NCI-H1105 (cell line): ENCODE measurements around the gene CNOT6.
"Not testable (repeated sequence)": the region's sequence is repeated elsewhere in the genome, so short reads cannot be mapped to it uniquely, and the experiment has no call there.

ENCODE experiments used
- DNase-seq: peaks from one replicate; lab custom pipeline; 2025; lab: John Stamatoyannopoulos, UW

The CNOT6 gene

DNA sequence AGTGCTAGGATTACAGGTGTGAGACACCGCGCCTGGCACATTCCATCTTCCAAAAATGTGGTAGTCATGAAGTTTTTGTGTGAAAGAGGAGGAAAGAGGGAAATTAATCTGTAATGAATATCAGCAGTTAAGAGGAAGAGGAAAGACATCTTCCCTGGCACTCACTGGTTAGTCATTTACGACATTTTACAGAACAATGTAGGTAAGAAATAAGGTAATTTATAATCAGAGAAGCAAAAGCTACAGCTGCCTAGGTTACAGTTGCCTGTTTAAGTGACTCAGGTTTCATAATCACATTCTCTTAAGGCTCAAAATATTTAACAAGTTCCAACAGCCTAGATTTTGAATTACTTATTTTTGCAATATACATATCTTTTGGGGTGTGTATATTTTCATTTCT is 26.9 kb downstream of the CNOT6 start:
- DNase-seq, result no peak

DNA sequence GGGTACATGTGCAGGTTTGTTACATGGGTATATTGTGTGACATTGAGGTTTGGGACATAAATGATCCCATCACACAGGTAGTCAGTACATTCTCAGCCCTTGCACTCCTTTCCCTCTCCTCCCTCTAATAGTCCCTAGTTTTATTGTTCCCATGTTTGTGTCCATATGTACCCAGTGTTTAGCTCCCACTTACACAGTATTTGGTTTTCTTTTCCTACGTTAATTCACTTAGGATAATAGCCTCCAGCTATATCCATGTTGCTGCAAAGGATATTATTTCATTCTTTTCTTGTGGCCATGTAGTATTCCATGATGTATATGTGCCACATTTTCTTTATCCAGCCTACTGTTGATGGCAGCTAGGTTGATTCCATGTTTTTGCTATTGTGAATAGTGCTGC is 27.4 kb downstream of the CNOT6 start:
- no peak for DNase-seq

DNA sequence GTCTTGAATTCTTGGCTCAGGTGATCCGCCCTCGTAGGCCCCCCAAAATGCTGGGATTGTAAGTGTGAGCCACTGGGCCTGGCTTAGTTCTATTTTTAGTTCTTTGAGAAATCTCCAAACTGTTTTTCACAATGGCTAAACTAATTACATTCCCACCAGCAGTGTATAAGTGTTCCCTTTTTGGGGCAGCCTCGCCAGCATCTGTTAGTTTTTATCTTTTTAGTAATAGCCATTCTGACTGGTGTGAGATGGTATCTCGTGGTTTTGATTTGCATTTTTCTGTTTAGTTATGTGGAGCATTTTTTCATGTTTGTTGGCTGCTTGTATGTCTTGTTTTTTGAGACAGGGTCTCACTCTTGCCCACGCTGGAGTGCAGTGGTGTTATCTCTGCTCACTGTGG is 28.2 kb downstream of the CNOT6 start:
- no peak for DNase-seq

DNA sequence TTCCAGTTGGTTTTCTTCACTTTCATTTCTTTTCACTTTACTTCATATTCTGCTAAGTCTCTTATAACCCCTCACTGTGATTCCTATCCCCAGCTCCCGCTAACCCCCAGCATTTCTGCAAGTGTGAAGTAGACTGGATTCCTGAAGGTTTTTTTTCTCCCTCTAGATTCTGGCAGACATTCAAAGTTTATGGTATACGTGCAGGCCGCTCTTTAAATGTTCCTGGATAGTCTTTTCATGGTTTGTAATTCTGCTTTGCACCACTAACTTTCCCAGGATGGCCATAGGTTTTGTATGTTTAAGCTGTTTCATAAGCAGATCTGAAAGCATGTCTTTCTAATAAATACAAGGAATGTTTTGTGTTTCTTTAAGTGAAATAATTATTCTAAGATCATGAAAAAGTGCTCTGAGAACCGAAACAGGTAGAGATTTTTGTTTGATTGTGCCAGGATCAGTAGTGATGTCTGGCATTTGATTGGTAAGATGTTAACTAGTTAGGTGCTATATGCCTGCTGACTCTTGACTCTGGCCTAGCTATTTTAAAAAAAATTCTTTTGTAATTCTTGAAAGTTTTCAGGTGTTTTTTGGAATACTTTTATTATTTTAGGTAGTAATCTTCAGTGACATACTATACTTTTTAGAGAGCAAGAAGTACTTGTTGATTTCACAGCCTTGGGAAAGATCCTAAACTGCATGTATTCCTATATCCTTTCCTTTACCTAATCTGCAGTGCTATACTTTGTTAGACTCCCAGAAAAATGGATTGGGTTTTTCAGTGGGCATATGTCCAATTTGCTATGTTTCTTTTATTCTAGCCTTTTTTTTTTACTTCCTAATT is 29.7 kb downstream of the CNOT6 start:
- no peak for DNase-seq

DNA sequence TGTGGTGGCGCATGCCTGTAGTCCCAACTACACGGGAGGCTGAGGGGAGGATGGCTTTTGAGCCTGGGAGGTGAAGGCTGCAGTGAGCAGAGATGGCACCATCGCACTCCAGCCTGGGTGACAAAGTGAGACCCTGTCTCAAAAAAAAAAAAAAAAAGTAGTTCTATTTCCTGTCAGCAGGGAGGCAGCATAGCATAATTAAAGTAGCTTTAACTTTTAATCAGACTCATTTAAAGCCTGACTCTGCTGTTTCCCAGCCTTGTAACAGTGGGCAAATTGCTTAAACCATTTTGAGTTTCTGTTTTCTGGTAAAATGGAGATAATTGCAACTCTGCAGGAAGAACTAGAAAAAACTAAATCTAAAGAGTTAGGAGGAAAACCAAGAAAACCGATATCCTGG is 31.2 kb downstream of the CNOT6 start:
- no peak for DNase-seq

DNA sequence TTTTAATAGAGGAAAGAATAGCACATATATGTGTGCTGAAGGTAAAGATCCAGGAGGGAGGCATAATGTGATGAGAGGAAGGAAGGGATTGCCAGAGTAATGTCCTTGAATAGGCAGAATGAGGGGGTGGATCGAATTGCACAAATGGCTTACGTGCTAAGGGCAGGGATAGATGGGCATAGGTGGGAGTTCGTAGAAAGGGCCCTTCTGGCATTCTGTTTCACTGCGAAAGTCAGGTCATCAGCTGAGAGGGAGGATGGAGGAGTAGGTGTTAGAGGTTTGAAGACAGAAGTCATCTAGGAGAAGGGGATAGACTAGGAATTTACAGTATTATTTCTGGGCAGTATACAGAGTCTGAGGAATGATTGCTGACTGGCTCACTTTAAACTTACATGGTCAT is 32.1 kb downstream of the CNOT6 start:
- DNase-seq, result no peak

DNA sequence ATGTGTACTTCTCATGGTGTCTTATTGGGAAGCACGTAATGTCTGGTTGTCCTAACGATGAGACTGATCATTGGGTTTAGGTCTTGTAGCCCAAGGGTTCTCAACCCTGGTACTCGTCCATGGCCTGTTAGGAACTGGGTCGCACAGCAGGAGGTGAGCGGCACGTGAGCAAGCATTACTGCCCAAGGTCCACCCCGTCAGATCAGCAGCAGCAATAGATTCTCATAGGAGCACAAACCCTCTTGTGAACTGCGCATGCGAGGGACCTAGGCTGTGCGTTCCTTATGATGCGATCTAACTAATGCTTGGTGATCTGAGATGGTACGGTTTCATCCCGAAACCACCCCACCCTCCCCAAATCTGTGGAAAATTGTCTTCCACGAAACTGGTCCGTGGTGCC is 33.5 kb downstream of the CNOT6 start:
- no peak for DNase-seq

DNA sequence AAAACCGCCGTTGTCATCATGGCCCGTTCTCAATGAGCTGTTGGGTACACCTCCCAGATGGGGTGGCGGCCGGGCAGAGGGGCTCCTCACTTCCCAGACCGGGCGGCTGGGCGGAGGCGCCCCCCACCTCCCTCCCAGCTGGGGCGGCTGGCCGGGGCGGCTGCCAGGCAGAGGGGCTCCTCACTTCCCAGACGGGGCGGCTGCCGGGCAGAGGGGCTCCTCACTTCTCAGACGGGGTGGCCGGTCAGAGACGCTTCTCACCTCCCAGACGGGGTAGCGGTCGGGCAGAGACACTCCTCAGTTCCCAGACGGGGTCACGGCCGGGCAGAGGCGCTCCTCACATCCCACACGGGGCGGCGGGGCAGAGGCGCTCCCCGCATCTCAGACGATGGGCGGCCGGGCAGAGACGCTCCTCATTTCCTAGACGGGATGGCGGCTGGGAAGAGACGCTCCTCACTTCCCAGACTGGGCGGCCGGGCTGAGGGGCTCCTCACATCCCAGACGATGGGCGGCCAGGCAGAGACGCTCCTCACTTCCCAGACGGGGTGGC is 36.9 kb downstream of the CNOT6 start:
- DNase-seq, result not testable (repeated sequence)

DNA sequence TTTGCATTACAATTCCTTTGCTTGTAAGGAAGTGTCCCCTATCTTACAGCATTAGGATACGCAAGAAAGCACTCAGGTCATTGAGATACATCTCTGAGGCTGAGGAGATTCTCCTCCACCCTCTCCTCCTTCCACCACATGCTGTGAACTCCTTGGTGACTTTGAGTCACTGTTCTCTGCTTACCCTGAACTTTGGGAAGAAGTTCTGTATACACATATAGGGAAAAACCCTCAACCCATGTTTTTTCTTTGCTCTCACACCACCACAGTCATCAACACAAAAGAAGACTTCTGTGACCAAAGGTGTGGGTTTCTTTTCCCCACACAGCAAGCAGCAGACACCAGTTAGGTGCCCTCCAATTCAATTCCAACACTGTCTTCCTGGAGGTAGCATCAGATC is 38.1 kb downstream of the CNOT6 start:
- DNase-seq, result no peak

DNA sequence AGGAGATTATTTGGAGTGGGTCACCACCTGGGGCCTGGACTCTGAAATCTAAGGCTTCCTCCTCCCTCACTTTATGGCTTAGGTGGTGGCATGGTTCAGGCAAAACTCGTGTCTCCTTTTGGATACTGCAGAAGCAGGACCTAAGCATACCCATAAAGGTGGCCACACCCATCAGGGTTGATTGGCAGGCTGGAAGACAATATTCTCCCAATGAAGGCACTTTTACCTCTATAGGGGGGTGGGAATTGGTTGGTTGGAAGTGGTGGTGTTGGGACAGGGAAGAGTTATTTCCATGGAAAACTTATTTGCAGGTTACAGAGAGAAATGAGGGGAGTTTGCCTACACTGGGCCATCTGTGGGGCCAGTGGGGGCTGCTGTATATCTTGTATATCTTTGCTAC is 39.7 kb downstream of the CNOT6 start:
- DNase-seq, result no peak

DNA sequence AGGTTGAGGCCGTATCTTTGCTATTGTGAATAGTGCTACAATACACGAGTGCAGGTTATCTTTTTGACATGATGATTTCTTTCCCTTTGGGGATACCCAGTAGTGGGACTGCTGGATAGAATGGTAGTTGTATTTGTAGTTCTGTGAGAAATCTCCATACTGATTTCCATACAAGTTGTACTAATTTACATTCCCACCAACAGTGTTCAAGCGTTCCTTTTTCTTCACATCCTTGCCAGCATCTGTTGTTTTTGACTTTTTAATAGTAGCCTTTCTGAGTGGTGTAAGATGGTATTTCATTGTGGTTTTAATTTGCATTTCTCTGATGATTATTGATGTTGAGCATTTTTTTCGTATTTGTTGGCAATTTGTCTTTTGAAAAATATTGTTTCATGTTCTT is 41.4 kb downstream of the CNOT6 start:
- DNase-seq, result no peak

DNA sequence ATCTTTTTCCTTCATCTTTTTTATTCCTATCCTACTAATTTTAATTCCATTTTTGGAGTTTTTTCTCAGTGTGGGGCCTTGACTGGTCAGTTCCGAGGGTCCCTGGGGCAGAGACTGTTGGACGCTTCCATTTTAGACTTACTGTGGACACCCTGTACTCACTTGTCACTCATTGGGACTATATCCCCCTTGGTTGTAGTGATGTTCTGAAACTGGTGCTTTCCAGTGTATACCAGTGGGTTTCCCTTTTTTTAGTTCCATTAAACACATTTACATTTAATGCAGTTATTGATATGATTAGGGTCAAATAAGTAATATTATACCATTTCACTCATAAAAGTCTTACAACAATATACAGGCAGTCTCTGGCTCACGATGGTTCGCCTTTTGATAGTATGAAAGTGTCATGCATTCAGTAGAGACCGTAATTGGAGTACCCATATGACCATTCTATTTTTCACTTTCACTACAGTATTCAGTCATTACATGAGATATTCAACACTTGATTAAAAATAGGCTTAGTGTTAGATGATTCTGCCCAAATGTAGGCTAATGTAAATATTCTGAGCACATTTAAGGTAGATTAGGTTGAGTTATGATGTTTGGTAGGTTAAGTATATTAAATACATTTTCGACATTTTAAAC is 46.0 kb downstream of the CNOT6 start:
- DNase-seq, result no peak

DNA sequence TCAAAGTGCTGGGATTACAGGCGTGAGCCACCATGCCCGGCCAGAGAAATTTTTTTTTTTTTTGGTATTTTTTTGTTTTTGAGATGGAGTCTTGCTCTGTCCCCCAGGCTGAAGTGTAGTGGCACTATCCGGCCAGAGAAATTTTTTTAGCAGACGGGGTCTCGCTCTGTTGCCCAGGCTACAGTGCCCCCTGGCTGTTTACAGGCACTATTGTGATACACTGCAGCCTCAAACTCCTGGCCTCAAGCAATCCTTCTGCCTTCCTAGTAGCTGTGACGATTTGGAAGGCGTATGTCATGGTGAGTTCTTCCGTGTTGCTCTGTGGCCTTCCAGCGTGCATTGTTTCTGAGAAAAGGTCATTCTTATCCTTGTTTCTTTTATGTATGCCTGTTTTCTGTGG is 47.5 kb downstream of the CNOT6 start:
- no peak for DNase-seq

DNA sequence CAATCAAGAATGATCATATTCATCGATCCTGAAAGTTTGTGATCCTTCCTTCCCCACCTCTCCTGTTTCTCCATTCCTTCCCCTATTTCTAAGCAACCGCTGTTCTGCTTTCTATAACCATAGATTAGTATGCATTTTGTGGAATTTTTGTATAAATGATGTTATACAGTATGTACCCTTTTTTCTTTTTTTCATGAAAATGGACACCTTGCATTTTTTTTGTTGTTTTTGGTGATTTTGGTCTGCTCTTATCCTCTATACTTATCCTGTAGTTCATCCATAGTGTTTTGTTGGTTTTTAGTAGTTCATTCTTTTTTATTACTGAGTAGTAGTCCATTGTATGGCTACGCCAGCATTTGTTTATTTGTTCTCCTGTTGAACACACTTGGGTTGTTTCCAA is 51.1 kb downstream of the CNOT6 start:
- no peak for DNase-seq

DNA sequence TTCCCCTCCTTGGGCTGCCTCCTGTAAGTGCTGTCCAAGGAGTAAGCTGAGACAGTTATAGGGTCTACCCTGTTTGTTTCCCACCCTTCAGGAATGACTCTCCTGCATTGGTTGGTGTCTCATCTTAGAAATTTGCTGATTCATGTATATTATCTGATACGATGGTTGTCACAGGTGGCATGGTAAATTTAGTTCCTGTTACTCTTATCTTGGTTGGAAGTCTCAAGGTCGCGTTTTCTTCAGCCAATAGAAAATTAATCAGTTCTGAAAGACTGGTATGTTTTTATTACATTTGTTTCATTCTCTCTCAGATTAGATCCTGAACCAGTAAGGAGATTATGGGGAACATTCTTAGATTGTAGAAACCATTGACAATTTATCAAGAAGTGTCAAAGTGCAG is 54.4 kb downstream of the CNOT6 start:
- no peak for DNase-seq

DNA sequence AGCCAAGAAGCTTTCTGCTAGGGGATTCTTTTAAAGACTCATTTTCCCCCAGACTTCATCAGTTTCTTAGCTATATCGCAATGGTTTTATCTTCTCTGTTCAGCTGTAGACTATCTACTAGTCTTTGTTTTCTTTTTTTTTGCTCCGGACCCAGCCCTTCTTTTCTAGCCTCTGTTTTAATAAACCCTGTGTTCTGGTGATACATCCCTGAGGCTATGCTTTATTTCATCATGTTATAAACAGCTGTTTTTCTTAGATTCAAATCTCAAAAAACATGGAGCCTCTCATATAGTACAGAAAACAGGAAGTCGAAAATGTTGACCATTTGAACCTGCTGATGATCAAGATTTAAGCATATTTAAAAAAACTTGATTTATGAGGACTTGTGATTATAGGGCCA is 59.4 kb downstream of the CNOT6 start:
- no peak for DNase-seq

DNA sequence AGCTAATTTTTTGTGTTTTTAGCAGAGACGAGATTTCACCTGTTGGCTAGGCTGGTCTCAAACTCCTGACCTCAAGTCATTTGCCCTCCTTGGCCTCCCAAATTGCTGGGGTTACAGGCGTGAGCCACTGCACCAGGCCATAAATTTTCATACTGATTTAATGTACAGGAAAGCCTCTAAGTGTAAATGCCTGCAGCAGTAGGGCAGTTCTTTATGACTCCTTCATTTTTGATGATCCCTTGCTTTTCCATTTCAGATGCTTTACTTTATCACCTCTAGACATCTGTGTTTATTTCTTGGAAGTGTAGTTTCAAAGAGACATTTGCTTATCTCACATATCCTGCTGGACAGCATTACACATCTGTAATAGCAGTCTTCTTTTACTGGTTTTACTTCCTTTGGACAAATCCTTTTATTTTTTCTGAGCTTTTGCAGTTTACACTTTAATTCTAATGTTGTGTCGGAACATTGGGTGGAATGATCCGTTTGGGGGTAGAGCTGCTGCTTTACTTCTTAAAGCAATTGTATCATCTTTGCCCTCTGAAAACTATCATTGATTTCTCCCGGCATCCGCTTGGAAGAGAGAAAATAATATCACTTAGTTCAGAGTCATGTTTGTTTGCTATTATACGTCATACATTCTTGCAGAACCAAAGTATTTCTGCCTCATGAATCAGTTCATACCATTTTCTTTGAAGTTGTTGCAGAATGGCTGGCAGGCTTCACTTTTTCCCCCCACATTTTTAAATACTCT is 61.2 kb downstream of the CNOT6 start:
- DNase-seq, result no peak

DNA sequence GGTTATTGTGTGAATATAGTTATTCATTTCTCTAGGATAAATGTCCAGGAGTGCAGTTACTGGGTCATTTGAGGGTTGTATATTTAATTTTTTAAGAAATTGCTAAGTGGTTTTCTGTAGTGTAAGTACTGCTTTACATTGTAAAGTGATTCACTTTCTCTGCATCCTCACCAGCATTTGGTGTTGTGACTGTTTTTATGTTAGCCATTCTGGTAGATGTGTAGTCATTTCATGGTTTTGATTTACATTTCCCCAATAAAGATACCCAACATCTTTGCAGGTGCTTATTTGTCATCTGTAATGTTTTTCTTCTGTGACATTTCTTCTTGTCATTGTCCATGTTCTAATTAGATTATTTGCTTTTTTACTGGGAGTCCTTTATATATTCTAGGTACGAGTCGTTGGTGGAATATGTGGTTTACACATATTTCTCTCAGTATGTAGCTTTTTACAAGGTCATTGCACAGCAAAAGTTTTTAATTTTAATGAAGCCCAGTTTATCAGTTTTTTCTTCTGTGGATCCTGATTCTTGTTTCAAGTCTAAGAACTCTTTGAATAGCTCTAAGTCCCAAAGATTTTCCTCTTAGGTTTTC is 63.1 kb downstream of the CNOT6 start:
- no peak for DNase-seq

DNA sequence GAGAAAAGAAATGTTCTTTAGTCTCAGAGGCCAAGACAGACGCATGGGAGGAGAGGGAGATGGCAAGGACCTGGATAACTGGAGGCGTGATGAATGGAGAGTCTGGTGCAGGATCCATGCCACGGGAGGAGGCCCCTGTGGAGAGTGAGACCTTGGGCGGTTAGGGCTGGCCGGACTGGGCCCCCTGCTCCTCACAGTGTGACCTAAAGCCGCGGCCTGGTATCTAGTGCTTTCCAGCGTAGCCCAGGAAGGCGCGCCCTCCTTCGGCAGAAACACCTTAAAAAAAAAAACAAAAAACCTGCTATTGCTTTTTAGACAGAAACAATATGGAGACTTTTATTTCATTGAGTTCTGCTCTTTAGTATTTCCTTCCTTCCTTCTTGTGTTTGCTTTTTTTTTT is 64.1 kb downstream of the CNOT6 start:
- no peak for DNase-seq

DNA sequence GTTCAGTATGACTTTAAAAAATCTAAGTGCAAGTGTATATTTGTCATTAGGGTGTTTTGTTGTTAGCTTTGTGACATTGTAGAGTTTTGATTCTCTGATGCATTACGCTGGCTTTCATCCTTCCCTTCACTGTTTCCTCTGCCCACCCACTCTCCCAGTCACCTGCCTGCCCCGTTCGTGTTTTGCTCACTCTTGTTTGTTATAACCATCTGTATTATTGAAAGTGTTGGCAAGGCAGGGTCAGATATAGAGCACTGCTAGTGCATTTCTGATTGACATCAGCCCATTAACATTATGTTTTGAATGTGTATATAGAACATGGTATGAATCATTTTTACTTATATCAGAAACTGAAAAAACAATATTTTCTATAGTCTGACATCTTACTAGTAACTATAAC is 69.8 kb downstream of the CNOT6 start:
- DNase-seq, result no peak

DNA sequence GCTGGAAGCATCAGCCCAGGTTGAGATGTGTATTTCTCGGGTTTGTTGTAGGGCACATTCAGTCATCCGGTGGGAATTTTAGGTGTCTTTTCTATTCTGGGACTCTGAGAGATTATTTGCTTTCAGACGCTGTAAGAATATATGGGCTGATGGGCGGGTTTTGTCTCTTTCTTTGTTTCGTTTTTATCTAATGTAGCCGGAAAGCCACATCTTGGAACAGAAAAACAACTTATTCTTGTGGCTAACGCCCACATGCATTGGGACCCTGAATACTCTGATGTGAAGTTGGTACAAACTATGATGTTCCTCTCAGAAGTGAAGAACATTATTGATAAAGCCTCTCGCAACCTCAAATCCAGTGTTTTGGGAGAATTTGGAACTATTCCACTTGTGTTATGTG is 74.7 kb downstream of the CNOT6 start:
- DNase-seq, result no peak

DNA sequence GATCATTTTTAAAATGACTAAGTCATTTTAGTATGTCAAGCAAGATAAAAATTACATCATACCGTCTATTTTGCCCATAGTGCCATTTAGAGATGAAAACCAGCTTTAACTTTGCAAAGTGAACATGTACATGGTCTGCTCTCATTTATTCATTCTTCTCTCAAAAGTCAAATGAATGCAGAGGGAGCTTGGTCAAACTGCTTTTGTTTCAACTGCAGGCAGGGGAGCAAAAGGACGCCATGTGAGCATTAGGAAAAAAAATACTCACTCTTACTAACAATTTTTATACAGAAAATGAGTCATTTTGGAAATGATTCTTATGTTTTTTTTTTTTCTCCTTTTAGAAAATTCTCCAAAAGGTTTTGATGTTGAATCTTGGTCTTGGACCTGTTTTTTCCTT is 81.4 kb downstream of the CNOT6 start:
- no peak for DNase-seq

DNA sequence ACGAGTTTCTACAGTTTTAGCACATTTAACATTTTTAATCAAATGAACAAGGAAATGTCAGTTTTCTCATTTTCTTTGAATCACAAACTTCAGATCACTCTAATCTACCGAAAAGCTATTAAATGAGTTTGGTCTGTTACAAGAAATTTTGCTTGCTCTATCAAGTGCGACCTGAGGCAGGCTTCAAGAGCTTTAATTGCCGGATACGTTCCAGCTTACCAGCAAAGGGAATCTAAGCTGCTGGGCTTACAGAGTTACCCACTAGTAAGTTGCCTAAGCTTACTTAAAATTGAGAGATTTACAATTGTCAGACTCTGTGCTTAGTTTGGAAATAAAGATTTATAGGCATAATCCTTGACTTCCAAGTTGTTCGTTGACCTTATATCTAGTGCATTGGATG is 86.5 kb downstream of the CNOT6 start:
- DNase-seq, result no peak
